IMR-90 (cell line): ENCODE results near the gene SLC44A4.

Experiments used
- BHLHE40 ChIP-seq: fragments of 150-350 bp; IDR thresholded peaks from 2 replicates; pipeline ENCODE4 v1.6.1; 2016; ENCODE audit warnings: mild to moderate bottlenecking, low read depth, low read length
- CEBPB ChIP-seq: IDR thresholded peaks from 2 replicates; pipeline ENCODE4 v1.6.1; 2012; ENCODE audit warnings: low read depth, low read length, improper control_type of control experiment
- CHD1 ChIP-seq: IDR thresholded peaks from 2 replicates; pipeline ENCODE4 v1.6.1; 2012; ENCODE audit warnings: low read depth, low read length, improper control_type of control experiment
- CTCF ChIP-seq: conservative IDR thresholded peaks from 2 replicates; pipeline ENCODE4 v1.5.1; 2012; ENCODE audit warnings: mild to moderate bottlenecking, low read depth, low read length, improper control_type of control experiment
- FOS ChIP-seq: fragments of 150-350 bp; IDR thresholded peaks from 2 replicates; pipeline ENCODE4 v1.6.1; 2016; ENCODE audit warnings: low read depth, low read length
- MAZ ChIP-seq: IDR thresholded peaks from 2 replicates; pipeline ENCODE4 v1.6.1; 2012; ENCODE audit warnings: low read depth, mild to moderate bottlenecking, low read length, improper control_type of control experiment, moderate library complexity, borderline replicate concordance
- POLR2A ChIP-seq: IDR thresholded peaks from 2 replicates; pipeline ENCODE4 v1.6.1; 2012; ENCODE audit warnings: mild to moderate bottlenecking, low read depth, low read length
- RAD21 ChIP-seq: IDR thresholded peaks from 2 replicates; pipeline ENCODE4 v1.6.1; 2012; ENCODE audit warnings: low read length, improper control_type of control experiment
- RCOR1 ChIP-seq: IDR thresholded peaks from 2 replicates; pipeline ENCODE4 v1.6.1; 2012; ENCODE audit warnings: mild to moderate bottlenecking, low read length, improper control_type of control experiment; ENCODE audit not compliant: insufficient replicate concordance
- RFX5 ChIP-seq: IDR thresholded peaks from 2 replicates; pipeline ENCODE4 v1.8.0; 2012; ENCODE audit warnings: low read depth, mild to moderate bottlenecking, low read length, moderate library complexity
- SMC3 ChIP-seq: fragments of 150-350 bp; IDR thresholded peaks from 2 replicates; pipeline ENCODE4 v1.6.1; 2016; ENCODE audit warnings: low read depth, mild to moderate bottlenecking, antibody characterized with exemption, low read length, moderate library complexity
- USF2 ChIP-seq: fragments of 150-350 bp; IDR thresholded peaks from 2 replicates; pipeline ENCODE4 v1.6.1; 2017; ENCODE audit warnings: mild to moderate bottlenecking, antibody characterized with exemption, low read length, low read depth

GRCh38 chr6:31888276-31889258 is 9.8 kb upstream of the SLC44A4 start:
- TF ChIP-seq CTCF (peak; percentile 51), RAD21 (peak; percentile 48), POLR2A (no peak), USF2 (no peak), RFX5 (no peak), FOS (no peak), CEBPB (no peak), MAZ (no peak), CHD1 (no peak), SMC3 (peak; percentile 44), RCOR1 (no peak), BHLHE40 (no peak)
